Measurements from ENCODE around the gene TANC1.

TANC1 gene

GRCh38 chr2:158968396-158969161 is at the start of gene TANC1:
Gene TANC1, plus strand, starts transcription at chr2:158968640. Its CDS starts 97,271 bp downstream, at chr2:159065911.
- DNase-seq (ENCODE audit: low spot score): peak; percentile 92

- no peak for DNase-seq (ENCODE audit: low spot score)
Measured at GRCh38 chr2:158921599-158922408, 46.6 kb upstream of the TANC1 start.

- DNase-seq (ENCODE audit: low spot score): no peak
Measured at GRCh38 chr2:158922601-158923000, 45.8 kb upstream of the TANC1 start.

- no peak for DNase-seq (ENCODE audit: low spot score)
Measured at GRCh38 chr2:158923180-158923594, 45.3 kb upstream of the TANC1 start.

- no peak for DNase-seq (ENCODE audit: low spot score)
Measured at GRCh38 chr2:158923641-158924040, 44.8 kb upstream of the TANC1 start.

GRCh38 chr2:158926478-158926948 is 41.9 kb upstream of the TANC1 start:
- peak; percentile 41 for DNase-seq (ENCODE audit: low spot score)

GRCh38 chr2:158928515-158928914 is 39.9 kb upstream of the TANC1 start:
- DNase-seq (ENCODE audit: low spot score): no peak

GRCh38 chr2:158928965-158929364 is 39.5 kb upstream of the TANC1 start:
- DNase-seq (ENCODE audit: low spot score): no peak

- peak; percentile 49 for DNase-seq (ENCODE audit: low spot score)
Measured at GRCh38 chr2:158931572-158931971, 36.9 kb upstream of the TANC1 start.

GRCh38 chr2:158932131-158932645 is 36.3 kb upstream of the TANC1 start:
- no peak for DNase-seq (ENCODE audit: low spot score)

- no peak for DNase-seq (ENCODE audit: low spot score)
Measured at GRCh38 chr2:158934170-158934569, 34.3 kb upstream of the TANC1 start.

- DNase-seq (ENCODE audit: low spot score): no peak
Measured at GRCh38 chr2:158935617-158936016, 32.8 kb upstream of the TANC1 start.

GRCh38 chr2:158936978-158937377 is 31.5 kb upstream of the TANC1 start:
- DNase-seq (ENCODE audit: low spot score): no peak

- no peak for DNase-seq (ENCODE audit: low spot score)
Measured at GRCh38 chr2:158940356-158940755, 28.1 kb upstream of the TANC1 start.

GRCh38 chr2:158943973-158944372 is 24.5 kb upstream of the TANC1 start:
- DNase-seq (ENCODE audit: low spot score): no peak

- DNase-seq (ENCODE audit: low spot score): peak; percentile 32
Measured at GRCh38 chr2:158948964-158949699, 19.3 kb upstream of the TANC1 start.

- DNase-seq (ENCODE audit: low spot score): no peak
Measured at GRCh38 chr2:158953454-158953853, 15.0 kb upstream of the TANC1 start.

- peak; percentile 76 for DNase-seq (ENCODE audit: low spot score)
Measured at GRCh38 chr2:158953926-158954763, 14.3 kb upstream of the TANC1 start.

GRCh38 chr2:158955842-158956365 is 12.5 kb upstream of the TANC1 start:
- no peak for DNase-seq (ENCODE audit: low spot score)

- DNase-seq (ENCODE audit: low spot score): no peak
Measured at GRCh38 chr2:158958365-158958764, 10.1 kb upstream of the TANC1 start.

GRCh38 chr2:158960193-158960592 is 8.2 kb upstream of the TANC1 start:
- no peak for DNase-seq (ENCODE audit: low spot score)
